Measurements from ENCODE around the gene SLCO1C1.

SLCO1C1 gene

DNA sequence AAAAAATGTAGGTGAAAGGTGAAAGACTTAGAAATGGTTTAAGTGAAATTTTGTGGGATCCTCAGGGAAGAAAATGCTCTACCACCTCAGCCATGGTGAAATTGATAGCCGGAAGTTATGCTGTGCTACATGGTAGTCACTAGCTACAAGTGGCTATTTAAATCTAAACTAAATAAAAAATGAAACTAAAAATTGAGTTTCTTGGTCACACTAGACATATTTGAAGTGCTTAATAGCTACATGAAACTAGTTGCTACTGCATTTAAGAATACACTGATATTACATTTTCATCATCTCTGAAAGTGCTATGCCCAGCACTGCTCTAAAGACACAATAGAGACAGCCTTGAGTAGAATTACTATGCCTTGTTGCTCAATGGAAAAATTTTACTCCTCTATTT lies 105.0 kb downstream of the SLCO1C1 start:
- no peak for DNase-seq

DNA sequence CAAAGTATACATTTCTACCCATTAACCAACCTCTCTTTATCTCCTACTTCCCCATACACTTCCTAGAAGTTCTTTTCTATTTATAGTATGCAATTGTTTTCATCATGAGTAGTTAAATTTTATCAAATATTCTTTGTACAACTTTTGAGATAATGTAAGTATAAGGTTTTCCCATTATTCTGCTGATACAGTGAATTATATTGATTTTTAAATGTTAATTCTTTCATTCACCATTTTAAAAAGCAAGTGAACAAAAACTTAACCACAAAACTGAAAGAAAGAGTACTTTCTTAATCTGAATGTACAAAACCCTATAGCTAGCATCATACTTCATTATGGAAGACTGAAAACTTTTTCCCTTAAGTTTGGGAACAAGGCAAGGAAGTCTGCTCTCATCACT lies 105.9 kb downstream of the SLCO1C1 start:
- DNase-seq, result no peak
